MM.1S (cell line): ENCODE data around the gene SIN3A.
A peak's percentile ranks its signal among the peaks of the same experiment; 100 is the strongest.
"Not testable (repeated sequence)": the region's sequence is repeated elsewhere in the genome, so short reads cannot be mapped to it uniquely, and the experiment has no call there.

Source experiments
- DNase-seq: peaks from one replicate; pipeline ENCODE4 v3.0.0-alpha.2; 2015
- H2AFZ ChIP-seq: fragments of 300-600 bp; sonication (generic); 2 replicates; pipeline ENCODE4 v1.6.0; 2016; ENCODE audit warnings: antibody characterized with exemption, low read length
- H3F3A ChIP-seq: fragments of 300-600 bp; sonication (generic); 2 replicates; pipeline ENCODE4 v1.6.1; 2016; ENCODE audit warnings: mild to moderate bottlenecking, antibody characterized with exemption, low read length, moderate library complexity, mixed read lengths; ENCODE audit not compliant: insufficient read depth
- H3K27ac ChIP-seq: fragments of 300-600 bp; sonication (generic); 2 replicates; pipeline ENCODE4 v1.5.1; 2016; ENCODE audit warnings: mild to moderate bottlenecking, low read length
- H3K27me3 ChIP-seq: fragments of 300-600 bp; sonication (generic); replicated peaks from 2 replicates; pipeline ENCODE4 v1.6.0; 2016; ENCODE audit warnings: low read length; ENCODE audit not compliant: insufficient read depth
- H3K36me3 ChIP-seq: fragments of 300-600 bp; sonication (generic); replicated peaks from 2 replicates; pipeline ENCODE4 v1.6.1; 2016; ENCODE audit warnings: mild to moderate bottlenecking, low read length, mixed read lengths; ENCODE audit not compliant: insufficient read depth
- H3K4me1 ChIP-seq: fragments of 300-600 bp; sonication (generic); 2 replicates; pipeline ENCODE4 v1.6.1; 2016; ENCODE audit warnings: low read length, mixed read lengths
- H3K4me2 ChIP-seq: fragments of 300-600 bp; sonication (generic); 2 replicates; pipeline ENCODE4 v1.6.0; 2016; ENCODE audit warnings: low read depth, low read length
- H3K4me3 ChIP-seq: fragments of 300-600 bp; sonication (generic); 2 replicates; pipeline ENCODE4 v1.5.1; 2016; ENCODE audit warnings: low read length, mixed read lengths
- H3K79me2 ChIP-seq: fragments of 300-600 bp; sonication (generic); 2 replicates; pipeline ENCODE4 v1.6.1; 2016; ENCODE audit warnings: mixed run types, low read length, mixed read lengths
- H3K9ac ChIP-seq: fragments of 300-600 bp; sonication (generic); 2 replicates; pipeline ENCODE4 v1.6.1; 2016; ENCODE audit warnings: low read length, mixed read lengths
- H3K9me2 ChIP-seq: fragments of 300-600 bp; sonication (generic); replicated peaks from 2 replicates; pipeline ENCODE4 v1.6.1; 2016; ENCODE audit warnings: mild to moderate bottlenecking, low read length, mixed read lengths; ENCODE audit not compliant: insufficient read depth
- H3K9me3 ChIP-seq: fragments of 300-600 bp; sonication (generic); replicated peaks from 2 replicates; pipeline ENCODE4 v1.6.1; 2016; ENCODE audit warnings: mild to moderate bottlenecking, low read length, mixed read lengths; ENCODE audit not compliant: insufficient read depth
- H4K20me1 ChIP-seq: fragments of 300-600 bp; sonication (generic); 2 replicates; pipeline ENCODE4 v1.6.1; 2016; ENCODE audit warnings: mild to moderate bottlenecking, low read length, moderate library complexity, mixed read lengths; ENCODE audit not compliant: insufficient read depth
- CTCF ChIP-seq: fragments of 300-600 bp; sonication (generic); IDR thresholded peaks from 2 replicates; pipeline ENCODE4 v1.5.1; 2016; ENCODE audit warnings: antibody characterized with exemption, low read length, mixed read lengths
- EZH2 ChIP-seq: fragments of 300-600 bp; sonication (generic); optimal IDR thresholded peaks from 2 replicates; pipeline ENCODE3; 2017; ENCODE audit warnings: low read depth, mild to moderate bottlenecking, antibody characterized with exemption, low read length, mixed read lengths
- EZH2phosphoT487 ChIP-seq: fragments of 300-600 bp; sonication (generic); IDR thresholded peaks from 2 replicates; pipeline ENCODE4 v1.6.1; 2018; ENCODE audit warnings: antibody characterized with exemption, low read length

The SIN3A gene

GRCh38 chr15:75449585-75450306 is 1.7 kb downstream of the SIN3A start:
- Histone ChIP-seq H3K9ac (peak overlapping the region; percentile 37; the same call in 1 of the 2 replicates), H3K4me3 (peak overlapping the region; percentile 91), H3K27ac (no peak overlapping the region; the same call in 1 of the 2 replicates), H4K20me1 (peaks cover 38% of the 10 kb centered on the region), H3K27me3 (no peaks in the 10 kb centered on the region), H3K36me3 (no peaks in the 10 kb centered on the region), H3K79me2 (peaks cover 63% of the 10 kb centered on the region), H2AFZ (no peak overlapping the region), H3K4me2 (peak overlapping the region; percentile 89), H3K9me2 (no peaks in the 10 kb centered on the region), H3F3A (peaks cover 29% of the 10 kb centered on the region), H3K4me1 (peaks cover 9% of the 10 kb centered on the region), H3K9me3 (no peaks in the 10 kb centered on the region)
- TF ChIP-seq EZH2 (no peak), CTCF (no peak), EZH2phosphoT487 (no peak)
- no peak for DNase-seq

DNA sequence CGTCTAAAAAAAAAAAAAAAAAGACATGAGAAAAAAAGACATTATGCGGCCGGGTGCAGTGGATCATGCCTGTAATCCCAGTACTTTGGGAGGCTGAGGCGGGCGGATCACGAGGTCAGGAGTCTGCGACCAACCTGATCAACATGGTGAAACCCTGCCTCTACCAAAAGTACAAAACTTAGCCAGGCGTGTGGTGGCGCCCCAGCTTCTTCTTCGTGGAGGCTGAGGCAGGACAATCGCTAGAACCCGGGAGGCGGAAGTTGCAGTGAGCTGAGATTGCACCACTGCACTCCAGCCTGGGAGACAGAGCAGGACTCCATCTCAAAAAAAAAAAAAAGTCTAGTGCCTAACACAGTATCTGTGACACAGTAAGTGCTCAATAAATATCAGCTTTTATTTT is 3.3 kb downstream of the SIN3A start:
- not testable (repeated sequence) for DNase-seq, H3K36me3 ChIP-seq, H3K9ac ChIP-seq, H3K4me1 ChIP-seq, H3K9me2 ChIP-seq, H3K9me3 ChIP-seq, H3K4me2 ChIP-seq, H3K27ac ChIP-seq, H2AFZ ChIP-seq, H3K27me3 ChIP-seq, H3K4me3 ChIP-seq
- H4K20me1 ChIP-seq, result peaks cover 42% of the 10 kb centered on the region
- H3K79me2 ChIP-seq, result peaks cover 74% of the 10 kb centered on the region
- H3F3A ChIP-seq, result peaks cover 20% of the 10 kb centered on the region

GRCh38 chr15:75446151-75446550 is 5.3 kb downstream of the SIN3A start:
- H3F3A ChIP-seq, result peaks cover 6% of the 10 kb centered on the region
- H4K20me1 ChIP-seq, result peaks cover 42% of the 10 kb centered on the region

GRCh38 chr15:75445324-75445723 is 6.2 kb downstream of the SIN3A start:
- H3K4me2 ChIP-seq, H3K4me1 ChIP-seq, H3K4me3 ChIP-seq, H2AFZ ChIP-seq, H3K9me3 ChIP-seq, H3K9ac ChIP-seq, H3F3A ChIP-seq, H3K36me3 ChIP-seq, DNase-seq, H3K27me3 ChIP-seq, H3K27ac ChIP-seq, H3K9me2 ChIP-seq: not testable (repeated sequence)
- peaks cover 99% of the 10 kb centered on the region for H3K79me2 ChIP-seq
- H4K20me1 ChIP-seq, result peaks cover 40% of the 10 kb centered on the region

More at GRCh38 chr15:75446151-75446550, 5.3 kb downstream of the SIN3A start:
- H3K4me1 ChIP-seq, result peaks cover 9% of the 10 kb centered on the region
- H3K27me3 ChIP-seq, result no peaks in the 10 kb centered on the region
- H2AFZ ChIP-seq, result no peak overlapping the region
- no peak overlapping the region for H3K4me3 ChIP-seq
- no peak overlapping the region for H3K27ac ChIP-seq
- peaks cover 93% of the 10 kb centered on the region for H3K79me2 ChIP-seq
- H3K36me3 ChIP-seq, result 0 out of 2 replicates have a peak, but pooled peaks cover 3% of the 10 kb centered on the region
- no peak overlapping the region for H3K9ac ChIP-seq
- no peaks in the 10 kb centered on the region for H3K9me3 ChIP-seq
- no peak for DNase-seq
- TF ChIP-seq EZH2phosphoT487 (no peak), EZH2 (no peak), CTCF (no peak)
- no peak overlapping the region for H3K4me2 ChIP-seq
- no peaks in the 10 kb centered on the region for H3K9me2 ChIP-seq

- not testable (repeated sequence) for H3K4me2 ChIP-seq, H3K4me3 ChIP-seq, H3K27me3 ChIP-seq, H3K9me3 ChIP-seq, H3K36me3 ChIP-seq, H3K4me1 ChIP-seq, H3K27ac ChIP-seq, H3K9ac ChIP-seq, H2AFZ ChIP-seq, H3F3A ChIP-seq, H3K9me2 ChIP-seq, DNase-seq
- H3K79me2 ChIP-seq, result peaks cover 98% of the 10 kb centered on the region
- peaks cover 29% of the 10 kb centered on the region for H4K20me1 ChIP-seq
Measured at GRCh38 chr15:75443972-75444453, 7.5 kb downstream of the SIN3A start.
